DMS 273 (cell line): Measurements from ENCODE around the gene ANKRD22.

Experiments
- DNase-seq: peaks from one replicate; lab custom pipeline; 2025; ENCODE audit not compliant: unreplicated experiment; lab: John Stamatoyannopoulos, UW

ANKRD22 gene

DNA sequence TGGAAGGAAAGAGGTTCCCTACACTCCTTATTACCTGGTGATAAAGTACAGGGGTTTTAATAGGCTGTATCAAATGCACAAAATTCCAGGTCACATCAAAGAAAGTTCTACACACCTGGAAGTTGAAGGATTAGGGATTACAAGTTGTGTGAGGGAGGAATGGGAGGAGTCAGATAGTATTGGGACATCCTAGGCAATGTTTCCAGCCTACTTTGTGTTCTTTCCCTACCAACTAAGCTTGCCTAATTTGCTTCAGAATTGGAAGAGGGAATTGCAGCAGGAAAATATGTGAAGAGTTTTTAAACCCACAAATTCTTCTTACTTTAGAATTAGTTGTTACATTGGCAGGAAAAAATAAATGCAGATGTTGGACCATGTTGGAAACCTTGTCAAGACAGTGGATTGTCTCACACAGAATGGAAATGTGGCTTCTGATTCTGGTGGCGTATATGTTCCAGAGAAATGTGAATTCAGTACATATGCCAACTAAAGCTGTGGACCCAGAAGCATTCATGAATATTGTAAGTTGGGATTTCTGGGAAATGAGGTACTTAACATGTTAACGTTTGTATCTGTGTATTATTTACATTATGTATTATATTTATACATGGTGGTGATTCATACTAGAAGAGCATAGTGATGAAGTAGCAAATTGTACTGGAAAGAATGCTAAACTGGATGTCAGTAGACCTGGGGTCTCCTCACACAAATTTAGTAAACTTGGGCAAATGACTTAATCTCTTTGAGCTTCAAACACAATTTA is 48.9 kb downstream of the ANKRD22 start, which contains the start of gene LIPM:
Gene LIPM, plus strand, starts transcription at position 208 of the 763 bp plus-strand sequence. Its CDS starts 167 bp downstream, at position 375.
- DNase-seq, result no peak

- DNase-seq, result peak; percentile 51
These were observed 51.2 kb downstream of the ANKRD22 start for GRCh38 chr10:88800152-88801125.

DNA sequence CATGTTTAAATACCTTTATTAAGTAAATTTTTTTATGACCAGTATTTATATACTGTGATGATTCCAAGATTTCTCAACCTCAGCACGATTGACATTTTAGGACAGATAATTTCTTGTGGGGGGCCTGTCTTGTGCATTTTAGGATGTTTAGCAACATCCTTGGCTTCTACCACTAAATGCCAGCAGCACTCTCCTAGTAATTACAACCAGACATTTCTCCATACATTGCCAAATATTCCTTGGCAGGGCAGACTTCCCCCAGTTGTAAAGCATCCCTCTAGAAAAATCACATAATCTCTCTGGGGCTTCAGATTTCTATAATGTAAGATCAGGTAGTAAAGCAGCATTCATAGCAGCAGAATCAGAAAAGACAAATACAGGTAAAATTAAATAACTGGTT is 56.9 kb downstream of the ANKRD22 start:
- no peak for DNase-seq

- no peak for DNase-seq
These were observed 57.8 kb downstream of the ANKRD22 start for GRCh38 chr10:88793712-88794299.

GRCh38 chr10:88792661-88793060 is 59.0 kb downstream of the ANKRD22 start:
- no peak for DNase-seq

DNA sequence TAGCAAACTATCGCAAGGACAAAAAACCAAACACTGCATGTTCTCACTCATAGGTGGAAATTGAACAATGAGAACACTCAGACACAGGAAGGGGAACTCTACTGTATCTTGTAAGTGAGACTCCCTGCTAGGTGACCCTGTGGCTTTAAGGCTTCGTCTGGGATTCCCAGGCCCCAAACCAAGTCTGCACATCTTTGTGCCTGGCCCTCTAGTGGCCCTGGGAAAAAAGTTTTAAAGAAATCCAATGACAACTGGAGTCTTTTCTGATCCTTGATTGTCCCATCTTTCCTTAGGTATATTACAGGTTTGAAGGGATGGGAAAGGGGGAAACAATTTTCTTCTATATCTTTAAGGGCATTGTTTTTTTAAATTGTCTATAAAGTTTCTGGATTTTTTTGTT is 59.7 kb downstream of the ANKRD22 start:
- peak; percentile 52 for DNase-seq

- no peak for DNase-seq
These were observed 62.7 kb downstream of the ANKRD22 start for GRCh38 chr10:88788924-88789323.

GRCh38 chr10:88787463-88787862 is 64.2 kb downstream of the ANKRD22 start:
- DNase-seq, result no peak

DNA sequence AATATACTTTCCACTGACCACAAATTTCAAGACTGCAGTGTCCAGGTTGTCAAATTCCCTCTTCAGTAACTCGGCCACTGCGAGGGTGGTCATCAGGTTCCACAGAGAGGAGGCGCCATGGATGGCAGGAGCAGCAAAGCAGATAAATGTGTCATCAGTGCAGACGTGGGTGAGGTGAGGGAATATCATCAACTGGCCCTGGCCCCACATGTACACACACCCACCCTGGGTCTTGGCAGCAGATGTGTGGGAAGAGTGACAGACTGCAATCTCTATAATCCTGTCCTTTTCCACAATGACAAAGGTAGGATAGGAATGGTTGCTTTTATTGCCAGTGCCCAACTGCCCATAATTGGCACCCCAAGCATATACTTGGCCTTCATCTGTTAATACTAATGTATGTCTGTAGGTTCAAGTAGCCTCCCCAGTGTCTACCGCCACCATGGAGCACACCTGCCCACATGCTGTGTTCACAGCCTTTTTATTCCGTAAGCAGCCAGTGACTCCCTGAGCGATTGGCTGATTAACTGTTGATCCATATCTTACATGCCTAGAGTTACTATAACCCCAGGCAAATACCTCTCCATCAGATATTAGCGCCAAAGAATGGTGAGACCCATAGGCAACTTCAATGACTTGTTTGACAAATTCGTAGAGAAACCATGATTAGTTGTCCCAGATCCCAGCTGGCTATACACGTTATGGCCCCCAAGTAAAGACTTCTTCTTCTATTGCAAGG is 65.4 kb downstream of the ANKRD22 start:
- DNase-seq, result no peak

GRCh38 chr10:88783724-88784123 is 67.9 kb downstream of the ANKRD22 start:
- no peak for DNase-seq

DNA sequence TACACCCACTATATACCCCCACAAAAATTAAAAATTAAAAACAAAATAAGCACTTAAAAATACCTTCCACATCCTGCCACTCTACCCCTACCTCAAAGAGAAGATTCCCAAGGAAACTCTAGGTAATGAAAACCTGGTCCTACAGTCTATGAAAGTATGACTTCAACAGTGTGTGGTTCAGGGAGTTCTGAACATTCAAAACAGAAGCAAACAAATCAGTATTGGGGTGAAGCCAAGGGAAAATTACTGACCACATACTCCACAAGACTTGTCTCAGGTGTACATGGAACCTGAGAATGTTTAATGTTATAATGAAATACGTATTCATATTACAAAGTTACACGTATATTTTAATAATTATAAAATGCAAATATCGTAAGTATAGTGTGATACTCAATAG is 69.4 kb downstream of the ANKRD22 start:
- no peak for DNase-seq

DNA sequence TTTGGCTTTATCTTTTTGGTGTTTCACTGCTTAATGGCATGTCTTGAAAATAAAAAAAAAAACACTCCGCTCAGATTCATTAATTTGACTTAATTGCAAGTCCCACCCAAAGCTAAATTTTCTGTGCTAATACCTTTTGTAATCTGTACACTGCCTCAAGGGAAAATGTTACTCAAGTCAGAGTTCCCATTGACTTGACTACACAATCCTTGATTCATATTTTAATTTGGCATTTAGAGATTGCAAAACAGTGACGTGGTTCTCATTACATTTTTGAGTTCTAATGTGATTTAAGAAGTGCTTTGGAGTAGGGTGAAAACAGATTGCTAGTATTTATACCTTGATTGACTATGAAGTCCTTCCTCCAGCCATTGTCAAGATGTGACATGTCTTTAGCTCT is 70.4 kb downstream of the ANKRD22 start:
- no peak for DNase-seq
